BLaER1 treated with 17β-estradiol and CSF1 and Interleukin-3, amounts not matched to agents 10 nM and 100 nM (cell line): ENCODE data around the gene TLX1.

Experiments
- H3K27ac ChIP-seq, 11 experiments: shearing (Covaris generic); formaldehyde crosslinking; 2 replicates each; pipeline ENCODE4 v1.8.1; 2022
- H3K27me3 ChIP-seq, 11 experiments: shearing (Covaris generic); formaldehyde crosslinking; 2 replicates each; pipeline ENCODE4 v1.8.1; 2022
- H3K36me3 ChIP-seq, 11 experiments: shearing (Covaris generic); formaldehyde crosslinking; 2 replicates each; pipeline ENCODE4 v1.8.1; 2022
- H3K4me1 ChIP-seq, 10 experiments: shearing (Covaris generic); formaldehyde crosslinking; 2 replicates each; pipeline ENCODE4 v1.8.1; 2022
- H3K4me2 ChIP-seq, 11 experiments: shearing (Covaris generic); formaldehyde crosslinking; 2 replicates each; pipeline ENCODE4 v1.8.1; 2022
- H3K4me3 ChIP-seq, 10 experiments: shearing (Covaris generic); formaldehyde crosslinking; 2 replicates each; pipeline ENCODE4 v1.8.1; 2022
- H3K9ac ChIP-seq, 11 experiments: shearing (Covaris generic); formaldehyde crosslinking; 2 replicates each; pipeline ENCODE4 v1.8.1; 2022
- H3K9me3 ChIP-seq, 11 experiments: shearing (Covaris generic); formaldehyde crosslinking; replicated peaks in 1 of 11; 2 replicates each; pipeline ENCODE4 v1.8.1; 2022
- H4K20me1 ChIP-seq, 11 experiments: shearing (Covaris generic); formaldehyde crosslinking; 2 replicates each; pipeline ENCODE4 v1.8.1; 2022
- Cebpa-rat ChIP-seq, 11 experiments: shearing (Covaris generic); IDR thresholded peaks; 2 replicates each; pipeline ENCODE4 v1.8.1; 2022

Gene TLX1

DNA sequence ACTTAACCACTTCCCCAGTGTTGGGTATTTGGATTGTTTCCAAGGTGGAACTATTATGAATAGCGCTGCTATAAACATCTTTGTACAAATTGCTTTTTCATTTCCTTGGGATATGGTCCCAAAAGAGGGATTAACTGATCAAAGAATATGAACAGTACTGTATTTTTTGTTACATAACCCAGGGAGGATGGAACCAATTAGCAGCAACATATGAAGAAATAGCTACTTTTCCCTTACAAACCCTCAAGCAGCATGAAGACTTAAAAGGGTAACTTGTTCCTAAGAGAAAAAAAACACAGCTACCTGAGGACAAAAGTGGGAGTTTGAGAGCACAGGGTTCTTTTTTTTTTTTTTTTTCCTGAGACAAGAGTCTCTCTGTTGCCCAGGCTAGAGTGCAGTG is 13.1 kb upstream of the TLX1 start:
- Histone ChIP-seq H3K27ac (no peak overlapping the region), H3K27me3 (peaks cover 40 to 68% (median 51%) of the 10 kb centered on the region in 11 experiments), H3K4me2 (peak overlapping the region in 4 of 11 experiments; percentile 14 to 53 (median 42); a peak in 5 of 22 replicates), H3K9ac (no peak overlapping the region), H3K4me1 (peaks cover 13 to 53% (median 26%) of the 10 kb centered on the region in 10 experiments), H4K20me1 (peaks cover 0 to 34% (median 23%) of the 10 kb centered on the region in 11 experiments; a peak in 15 of 22 replicates), H3K36me3 (no peaks in the 10 kb centered on the region), H3K4me3 (no peak overlapping the region), H3K9me3 (peaks cover 0 to 5% (median 0%) of the 10 kb centered on the region in 11 experiments; a peak in 2 of 22 replicates)
- no peak for TF ChIP-seq Cebpa-rat (IDR thresholded peaks at IDR 0.05)

DNA sequence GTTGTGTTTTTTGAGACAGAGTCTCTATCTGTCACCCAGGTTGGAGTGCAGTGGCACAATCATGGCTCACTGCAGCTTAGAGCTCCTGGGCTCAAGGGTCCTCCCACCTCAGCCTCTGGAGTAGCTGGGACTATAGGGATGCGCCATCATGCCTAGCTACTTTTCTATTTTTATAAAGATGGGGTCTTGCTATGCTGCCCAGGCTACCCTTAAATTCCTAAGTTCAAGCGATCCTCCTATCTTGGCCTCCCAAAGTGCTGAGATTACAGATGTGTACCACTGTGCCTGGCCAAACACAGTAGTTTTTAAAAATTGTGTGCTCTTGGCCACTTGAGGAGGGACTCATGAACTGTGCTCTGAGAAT is 10.6 kb upstream of the TLX1 start:
- no peaks in the 10 kb centered on the region for H3K36me3 ChIP-seq
- peak overlapping the region in 4 of 10 experiments; percentile 41 to 60 (median 52); a peak in 4 of 20 replicates for H3K4me3 ChIP-seq
- H3K27me3 ChIP-seq: peaks cover 65 to 85% (median 75%) of the 10 kb centered on the region in 11 experiments
- H3K9me3 ChIP-seq: peaks cover 0 to 5% (median 0%) of the 10 kb centered on the region in 11 experiments; a peak in 2 of 22 replicates
- TF ChIP-seq Cebpa-rat (IDR thresholded peaks at IDR 0.05): no peak
- H3K4me2 ChIP-seq: peak overlapping the region in 6 of 11 experiments; percentile 68 to 93 (median 83); a peak in 12 of 22 replicates
- H3K9ac ChIP-seq: no peak overlapping the region
- H4K20me1 ChIP-seq: peaks cover 0 to 55% (median 45%) of the 10 kb centered on the region in 11 experiments; a peak in 15 of 22 replicates
- H3K27ac ChIP-seq: no peak overlapping the region
- H3K4me1 ChIP-seq: peaks cover 30 to 50% (median 36%) of the 10 kb centered on the region in 10 experiments

DNA sequence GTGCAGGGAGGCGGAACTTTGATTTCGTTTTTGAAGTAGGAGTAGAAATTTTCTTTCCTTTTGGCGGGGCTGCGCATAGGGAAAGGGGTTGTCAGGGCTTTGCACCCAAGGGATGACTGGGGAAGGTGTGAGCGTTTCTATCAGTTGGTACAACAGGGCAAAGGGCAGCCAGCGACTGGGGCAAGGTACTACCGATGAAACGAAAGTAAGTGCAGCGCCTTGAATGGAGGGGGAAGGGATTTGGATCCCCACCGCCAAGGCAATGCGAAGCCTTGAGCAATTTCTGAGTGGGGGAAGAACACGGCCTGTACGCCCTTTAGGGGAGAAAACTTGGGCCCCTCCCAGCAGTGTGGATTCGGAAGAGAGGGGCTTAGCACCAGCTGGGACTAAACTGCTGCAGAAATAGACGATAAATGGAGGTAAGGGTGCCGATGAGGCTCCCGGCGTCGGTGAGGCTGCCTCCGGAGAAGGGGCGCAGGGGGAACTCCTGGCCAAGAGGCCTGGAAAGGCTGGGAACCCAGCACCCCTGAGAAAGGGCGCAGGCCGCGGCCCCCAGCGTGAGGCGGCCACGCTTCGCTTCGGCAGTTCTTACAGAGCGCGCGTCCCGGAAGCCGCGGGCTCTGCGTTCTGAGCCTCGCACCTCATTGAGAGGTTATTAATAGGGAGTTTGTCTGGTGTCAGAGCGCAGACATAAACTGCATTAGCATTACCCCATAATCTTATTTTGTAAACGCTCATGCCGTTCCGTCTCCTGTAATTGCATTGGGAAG is 10.0 kb upstream of the TLX1 start:
- H3K4me3 ChIP-seq: peak overlapping the region; percentile 32 to 60 (median 45); a peak in 19 of 20 replicates
- peaks cover 0 to 58% (median 46%) of the 10 kb centered on the region in 11 experiments; a peak in 15 of 22 replicates for H4K20me1 ChIP-seq
- H3K9ac ChIP-seq: peak overlapping the region in 3 of 11 experiments; percentile 25 to 51 (median 33); a peak in 3 of 22 replicates
- H3K4me2 ChIP-seq: peak overlapping the region; percentile 53 to 93 (median 82)
- H3K4me1 ChIP-seq: peaks cover 30 to 50% (median 36%) of the 10 kb centered on the region in 10 experiments
- peaks cover 0 to 5% (median 0%) of the 10 kb centered on the region in 11 experiments; a peak in 2 of 22 replicates for H3K9me3 ChIP-seq
- TF ChIP-seq Cebpa-rat (IDR thresholded peaks at IDR 0.05): no peak
- peaks cover 71 to 89% (median 80%) of the 10 kb centered on the region in 11 experiments for H3K27me3 ChIP-seq
- no peaks in the 10 kb centered on the region for H3K36me3 ChIP-seq
- H3K27ac ChIP-seq: no peak overlapping the region

DNA sequence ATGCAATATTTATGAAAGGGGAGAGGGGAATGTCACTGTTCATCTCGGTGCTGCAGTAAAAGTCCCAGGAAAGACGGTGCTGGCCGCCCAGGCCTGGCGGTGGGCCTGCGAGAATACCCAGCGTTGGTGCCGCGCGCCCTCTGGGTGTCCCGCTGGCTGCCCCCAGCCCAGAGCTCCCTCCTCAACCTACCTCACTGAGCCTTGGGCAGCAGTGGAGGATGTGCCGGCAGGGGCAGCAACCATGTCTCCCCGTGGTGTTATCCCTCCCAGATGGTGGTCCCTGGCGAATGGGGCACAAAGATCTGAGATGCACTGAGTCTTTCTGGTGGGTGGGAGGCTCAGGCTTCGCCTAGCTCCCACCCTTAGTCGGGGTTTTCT is 9.5 kb upstream of the TLX1 start:
- Histone ChIP-seq H3K4me3 (peak overlapping the region in 8 of 10 experiments; percentile 32 to 60 (median 45); a peak in 7 of 20 replicates), H4K20me1 (peaks cover 0 to 64% (median 47%) of the 10 kb centered on the region in 11 experiments; a peak in 15 of 22 replicates), H3K4me2 (peak overlapping the region; percentile 53 to 93 (median 82)), H3K36me3 (no peaks in the 10 kb centered on the region), H3K9me3 (peaks cover 0 to 5% (median 0%) of the 10 kb centered on the region in 11 experiments; a peak in 2 of 22 replicates), H3K27ac (no peak overlapping the region), H3K4me1 (peaks cover 30 to 50% (median 36%) of the 10 kb centered on the region in 10 experiments), H3K27me3 (peaks cover 77 to 91% (median 86%) of the 10 kb centered on the region in 11 experiments), H3K9ac (no peak overlapping the region)
- TF ChIP-seq Cebpa-rat (IDR thresholded peaks at IDR 0.05): no peak

DNA sequence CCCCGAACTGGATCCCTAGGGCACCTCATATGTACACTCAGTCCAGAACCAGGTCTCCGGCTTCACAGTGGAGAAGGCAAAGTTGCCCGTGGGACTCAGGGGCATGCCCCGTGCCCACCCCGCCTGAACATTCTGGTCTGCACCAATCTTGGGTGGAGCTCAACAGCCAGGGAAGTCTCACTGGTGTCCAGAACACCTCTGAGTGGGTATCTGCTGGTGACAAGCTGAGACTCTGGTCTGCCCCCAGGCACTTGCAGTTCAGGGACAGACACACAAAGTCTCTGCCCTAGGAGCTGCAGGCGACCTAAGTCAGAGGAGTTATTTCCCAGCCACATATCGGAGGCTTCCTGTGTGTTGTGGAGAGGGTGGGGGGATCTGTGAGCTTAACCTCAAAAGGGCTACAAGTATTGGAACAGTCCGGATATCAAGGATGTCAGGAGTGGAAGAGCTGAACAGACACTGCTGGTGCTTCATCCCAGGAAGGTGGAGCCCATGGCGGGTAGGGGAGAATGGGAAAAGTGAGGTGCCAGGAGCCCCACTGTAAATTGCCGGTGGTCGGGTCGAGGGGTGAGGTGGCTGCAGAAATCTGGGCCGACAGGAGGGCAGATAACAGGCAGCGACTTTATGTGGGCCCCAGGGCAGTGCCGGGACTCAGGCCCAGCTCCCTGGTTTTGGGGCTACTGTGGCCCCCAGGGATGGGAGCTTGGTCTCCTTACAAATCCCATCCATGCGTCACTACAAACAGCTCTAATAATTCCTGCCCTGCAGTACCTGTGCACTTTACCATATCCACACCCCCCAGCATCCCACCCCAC is 8.6 kb upstream of the TLX1 start:
- 0 out of 20 replicates have a peak overlapping the region, but pooled peaks of 1 of the 10 experiments have one; percentile 24 for H3K4me3 ChIP-seq
- peaks cover 85 to 98% (median 91%) of the 10 kb centered on the region in 11 experiments for H3K27me3 ChIP-seq
- H4K20me1 ChIP-seq: peaks cover 0 to 73% (median 55%) of the 10 kb centered on the region in 11 experiments; a peak in 15 of 22 replicates
- no peak overlapping the region for H3K9ac ChIP-seq
- H3K36me3 ChIP-seq: no peaks in the 10 kb centered on the region
- no peak for TF ChIP-seq Cebpa-rat (IDR thresholded peaks at IDR 0.05)
- H3K4me2 ChIP-seq: peak overlapping the region in 2 of 11 experiments; percentile 68 to 74; a peak in 4 of 22 replicates
- peaks cover 30 to 50% (median 36%) of the 10 kb centered on the region in 10 experiments for H3K4me1 ChIP-seq
- H3K27ac ChIP-seq: no peak overlapping the region
- H3K9me3 ChIP-seq: peaks cover 0 to 5% (median 0%) of the 10 kb centered on the region in 11 experiments; a peak in 2 of 22 replicates

DNA sequence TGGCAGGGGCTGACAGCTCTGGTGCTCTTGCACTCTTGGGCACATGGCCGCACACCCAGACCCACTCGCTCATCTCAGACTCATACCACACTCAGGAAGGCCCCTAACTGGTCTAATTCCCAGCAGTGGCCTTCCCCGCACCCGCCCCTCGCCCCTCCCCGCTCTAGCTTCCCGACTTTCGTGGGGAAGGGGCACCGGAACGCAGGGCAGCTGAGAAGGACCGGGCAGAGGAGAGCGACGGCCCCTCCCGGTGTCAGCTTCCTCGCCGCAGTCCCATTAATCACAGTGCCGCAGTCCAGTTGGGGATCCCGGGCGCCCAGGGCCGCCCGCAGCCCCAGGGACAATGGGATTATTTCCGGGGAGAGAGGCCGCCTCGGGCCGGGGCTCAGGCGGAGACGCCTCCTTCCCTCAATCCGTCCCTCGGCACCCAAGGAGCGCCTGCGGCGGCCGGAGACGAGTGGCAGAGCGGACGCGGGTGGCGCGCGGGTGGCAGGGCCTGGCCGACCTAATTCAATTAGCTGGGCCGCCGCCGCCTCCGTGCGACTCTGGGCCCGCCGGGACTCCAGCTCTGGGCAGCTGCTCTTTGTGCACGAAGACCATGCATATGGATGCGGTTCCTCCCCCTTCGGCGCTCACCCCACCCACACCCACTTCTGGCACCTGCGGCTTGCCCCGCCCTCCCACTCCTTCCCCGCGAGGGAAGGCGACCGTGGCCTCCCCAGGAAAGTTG is 7.8 kb upstream of the TLX1 start:
- peak overlapping the region; percentile 43 to 74 (median 65); a peak in 21 of 22 replicates for H3K4me2 ChIP-seq
- H3K27me3 ChIP-seq: peaks cover 93 to 100% (median 98%) of the 10 kb centered on the region in 11 experiments
- H3K9ac ChIP-seq: no peak overlapping the region
- H3K4me1 ChIP-seq: peaks cover 30 to 42% (median 36%) of the 10 kb centered on the region in 10 experiments
- no peaks in the 10 kb centered on the region for H3K36me3 ChIP-seq
- TF ChIP-seq Cebpa-rat (IDR thresholded peaks at IDR 0.05): no peak
- no peak overlapping the region for H3K27ac ChIP-seq
- peaks cover 0 to 5% (median 0%) of the 10 kb centered on the region in 11 experiments; a peak in 3 of 22 replicates for H3K9me3 ChIP-seq
- peaks cover 0 to 78% (median 57%) of the 10 kb centered on the region in 11 experiments; a peak in 15 of 22 replicates for H4K20me1 ChIP-seq
- peak overlapping the region in 7 of 10 experiments; percentile 10 to 45 (median 28); a peak in 6 of 20 replicates for H3K4me3 ChIP-seq

DNA sequence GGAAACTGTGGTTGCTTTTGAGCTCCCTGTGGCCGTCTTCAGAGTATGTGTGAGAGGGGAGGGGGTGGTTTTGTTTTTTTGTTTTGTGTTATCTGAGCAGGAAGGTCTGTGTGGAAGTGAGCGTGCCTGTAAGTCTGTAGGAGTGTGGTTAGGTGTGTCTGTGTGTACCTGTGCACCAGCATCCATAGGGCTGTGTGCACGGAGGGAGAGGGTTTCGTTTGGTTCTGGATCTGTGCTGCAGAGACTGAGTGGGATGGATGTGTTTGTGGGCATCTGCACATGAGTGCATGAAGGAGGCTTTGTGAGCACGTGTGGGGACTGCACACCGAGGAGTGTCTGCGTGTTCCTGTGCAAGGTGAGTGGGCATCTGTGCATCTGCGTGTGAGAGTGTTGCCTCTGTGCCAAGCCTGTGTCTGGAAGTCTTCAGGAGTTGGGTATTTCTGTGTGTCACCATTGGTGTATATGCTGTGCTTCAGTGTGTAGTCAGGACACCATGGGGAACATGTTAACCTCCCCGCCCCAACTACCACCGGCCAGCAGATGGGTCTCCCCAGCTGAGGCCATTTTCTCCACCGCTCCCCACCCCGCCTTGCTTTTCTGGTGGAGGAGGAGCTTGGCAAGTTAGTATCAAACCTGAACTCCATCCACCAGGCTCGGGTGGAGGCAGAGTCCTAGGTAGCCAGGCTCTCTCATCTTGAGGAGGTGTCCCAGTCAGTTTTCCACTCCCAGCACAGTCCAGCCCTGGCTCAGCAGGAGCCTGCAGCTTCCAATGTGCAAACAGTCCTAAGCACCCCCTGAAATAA is 7.1 kb upstream of the TLX1 start:
- no peak overlapping the region for H3K27ac ChIP-seq
- H3K4me3 ChIP-seq: peak overlapping the region in 4 of 10 experiments; percentile 10 to 35 (median 22); a peak in 4 of 20 replicates
- peaks cover 0 to 78% (median 57%) of the 10 kb centered on the region in 11 experiments; a peak in 15 of 22 replicates for H4K20me1 ChIP-seq
- peaks cover 100% of the 10 kb centered on the region in 11 experiments for H3K27me3 ChIP-seq
- peaks cover 0 to 13% (median 0%) of the 10 kb centered on the region in 11 experiments; a peak in 3 of 22 replicates for H3K9me3 ChIP-seq
- no peak overlapping the region for H3K9ac ChIP-seq
- TF ChIP-seq Cebpa-rat (IDR thresholded peaks at IDR 0.05): no peak
- peak overlapping the region; percentile 43 to 74 (median 65); a peak in 21 of 22 replicates for H3K4me2 ChIP-seq
- peaks cover 30 to 39% (median 34%) of the 10 kb centered on the region in 10 experiments for H3K4me1 ChIP-seq
- no peaks in the 10 kb centered on the region for H3K36me3 ChIP-seq
